Astrocyte of the cerebellum (primary cell): Measurements from ENCODE around the gene PDE4C.

ENCODE experiments used
- DNase-seq: peaks from one replicate; pipeline ENCODE4 v3.0.0-alpha.2; 2011; ENCODE audit warnings: low read depth
- H3K4me3 ChIP-seq: 2 replicates; pipeline ENCODE4 v1.5.1; 2011; ENCODE audit warnings: mild to moderate bottlenecking, low read depth, low read length, moderate library complexity
- CTCF ChIP-seq: IDR thresholded peaks from 2 replicates; pipeline ENCODE4 v1.5.1; 2012; ENCODE audit warnings: low read length, low read depth, moderate library complexity, mild to moderate bottlenecking; ENCODE audit errors: missing control alignments
- in situ Hi-C: cut with HindIII; loops from 2 replicates; pipeline ENCODE4 v1.10.0; 2017; ENCODE audit warnings: low sequenced_read_pairs

PDE4C gene

GRCh38 chr19:18197941-18198340 is 28.3 kb downstream of the PDE4C start:
- H3K4me3 ChIP-seq, result no peak overlapping the region
- TF ChIP-seq CTCF, result no peak
- no peak for DNase-seq
- in situ Hi-C loops, result no loop called here

- TF ChIP-seq CTCF, result no peak
- in situ Hi-C loops, result no loop called here
- H3K4me3 ChIP-seq, result no peak overlapping the region
- DNase-seq, result no peak
Observed at GRCh38 chr19:18197306-18197705, 28.9 kb downstream of the PDE4C start.

GRCh38 chr19:18196511-18196845 is 29.8 kb downstream of the PDE4C start:
- H3K4me3 ChIP-seq, result no peak overlapping the region
- TF ChIP-seq CTCF, result no peak
- DNase-seq, result no peak
- in situ Hi-C loops, result no loop called here

GRCh38 chr19:18194554-18195238 is 31.5 kb downstream of the PDE4C start:
- H3K4me3 ChIP-seq, result peak overlapping the region; percentile 78
- in situ Hi-C loops, result no loop called here
- DNase-seq, result peak; percentile 65
- no peak for TF ChIP-seq CTCF

- DNase-seq, result no peak
- no peak for TF ChIP-seq CTCF
- in situ Hi-C loops, result no loop called here
- H3K4me3 ChIP-seq, result peak overlapping the region; percentile 78
Observed at GRCh38 chr19:18194181-18194530, 32.1 kb downstream of the PDE4C start.

GRCh38 chr19:18193388-18194180 is 32.7 kb downstream of the PDE4C start:
- in situ Hi-C loops, result no loop called here
- peak overlapping the region; percentile 78 for H3K4me3 ChIP-seq
- TF ChIP-seq CTCF, result no peak
- DNase-seq, result no peak
